EL (cell line): ENCODE measurements around the gene BUD31.
"Not testable (repeated sequence)": the region's sequence is repeated elsewhere in the genome, so short reads cannot be mapped to it uniquely, and the experiment has no call there.

Source experiments
- DNase-seq: peaks from one replicate; pipeline ENCODE4 v3.0.0-alpha.2; 2016

BUD31 gene

DNA sequence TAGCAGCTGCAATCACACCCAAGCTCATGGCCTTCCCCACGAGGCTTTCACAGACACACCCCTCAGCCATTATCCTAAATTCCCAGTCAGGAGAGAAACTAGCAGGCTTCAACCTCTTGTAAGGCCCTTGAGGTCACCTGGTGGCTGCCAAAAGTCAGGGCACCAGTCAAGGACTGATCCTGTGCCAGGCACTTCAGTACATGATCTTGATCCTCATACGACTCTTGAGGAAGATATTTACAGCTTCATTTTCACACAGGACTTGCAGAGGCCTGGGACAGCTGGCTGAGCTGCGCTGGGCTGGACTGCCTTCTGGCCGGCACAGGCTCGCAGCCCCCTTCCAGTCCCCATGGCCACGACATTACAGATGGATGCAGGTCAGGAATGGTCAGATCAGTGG lies 9.2 kb upstream of the BUD31 start:
- no peak for DNase-seq

DNA sequence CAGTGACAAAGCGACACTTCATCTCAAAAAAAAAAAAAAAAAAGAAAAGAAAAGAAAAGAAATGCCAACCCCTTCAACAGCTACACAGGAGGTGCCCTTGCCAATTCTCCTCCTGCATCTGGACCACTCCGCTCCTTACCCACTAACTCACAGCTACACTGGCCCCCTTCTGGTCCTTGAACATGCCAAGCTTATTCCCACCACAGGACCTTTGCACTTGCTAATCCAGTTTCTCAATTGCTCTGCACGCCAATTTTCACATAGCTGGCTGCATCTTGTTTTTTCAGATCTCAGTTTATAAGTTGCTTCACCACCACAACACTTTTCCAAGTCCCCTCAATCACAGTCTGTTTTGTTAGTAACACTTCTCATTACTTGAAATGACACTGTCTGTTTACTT lies 5.9 kb upstream of the BUD31 start:
- no peak for DNase-seq

- no peak for DNase-seq
These were observed 5.0 kb upstream of the BUD31 start for GRCh38 chr7:99403764-99404163.

DNA sequence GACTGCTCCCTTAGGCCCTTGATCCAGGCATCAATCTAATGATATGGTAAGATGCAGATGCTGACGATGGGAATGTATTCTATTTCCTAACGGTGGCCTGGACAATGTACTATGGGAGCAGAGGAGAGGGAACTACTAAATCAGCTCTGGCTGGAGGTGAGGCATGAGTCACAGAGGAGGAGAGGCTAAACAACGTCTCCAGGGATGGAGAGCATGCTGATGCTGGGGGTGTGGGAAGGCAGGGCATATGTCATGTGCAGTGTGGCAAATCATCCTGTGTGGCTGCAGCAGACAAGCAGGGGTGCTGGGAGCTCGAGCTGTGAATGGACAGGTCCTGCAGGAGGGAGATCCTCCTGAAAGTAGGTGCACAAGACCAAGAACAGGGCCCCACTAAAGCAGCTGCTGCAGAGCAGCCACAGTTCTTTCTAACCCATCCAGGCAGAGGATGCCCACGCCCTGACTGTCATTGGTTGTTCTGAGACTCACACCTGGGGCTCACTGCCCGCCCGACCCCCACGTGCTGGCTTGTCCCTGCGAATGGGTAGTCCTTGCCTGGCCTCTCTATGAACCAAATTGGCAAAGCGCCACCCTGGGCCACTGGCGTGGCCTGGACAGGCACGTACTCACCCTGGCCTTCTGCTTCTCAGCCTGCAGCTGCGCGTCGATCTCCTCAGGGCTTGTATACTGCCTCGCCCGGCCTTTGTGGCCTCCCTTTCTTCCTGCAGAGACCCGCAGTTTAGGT lies 4.4 kb upstream of the BUD31 start:
- DNase-seq: no peak

- DNase-seq: no peak
These were observed 3.8 kb upstream of the BUD31 start for GRCh38 chr7:99404977-99405320.

DNA sequence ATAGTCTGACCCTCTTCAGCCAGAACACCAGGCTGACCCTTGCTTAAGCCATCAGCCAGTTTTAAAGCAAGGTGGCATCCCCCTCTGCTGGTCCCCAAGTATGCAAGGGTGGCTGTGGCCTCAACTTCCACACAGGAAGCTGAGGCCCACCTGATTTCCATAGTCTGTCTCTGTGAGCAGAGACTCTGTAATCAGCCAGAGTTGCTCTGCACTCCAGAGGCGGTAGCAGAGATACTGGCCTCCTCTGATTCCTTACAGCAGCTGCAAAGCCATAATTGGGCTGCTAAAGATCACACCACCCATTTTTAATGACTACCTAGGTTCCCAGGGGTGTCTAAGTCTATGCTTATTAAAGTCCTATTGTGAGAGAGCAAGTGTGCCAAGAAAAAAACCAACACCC lies 2.2 kb upstream of the BUD31 start:
- no peak for DNase-seq

- peak; percentile 81 for DNase-seq
These were observed 844 bp upstream of the BUD31 start for GRCh38 chr7:99407872-99408378.

DNA sequence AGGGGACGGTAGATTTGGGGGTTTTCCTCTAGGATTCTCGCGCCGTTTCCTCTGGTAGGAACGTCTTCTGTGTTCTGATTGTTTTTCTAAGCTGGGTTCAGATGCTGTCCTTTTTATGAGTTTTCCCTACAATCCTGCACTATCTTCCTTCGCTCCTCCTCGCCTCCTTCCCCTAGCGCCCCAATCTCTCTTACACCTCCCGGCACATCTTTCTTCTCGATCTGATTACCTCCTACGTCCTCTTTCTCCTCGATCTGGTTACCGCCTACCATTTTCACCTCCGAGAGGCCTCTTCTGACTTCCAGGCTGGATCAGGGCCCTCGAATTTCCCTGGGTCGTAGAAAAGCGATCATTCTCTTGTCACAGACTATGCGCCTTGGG lies 413 bp downstream of the BUD31 start:
- DNase-seq: no peak

DNA sequence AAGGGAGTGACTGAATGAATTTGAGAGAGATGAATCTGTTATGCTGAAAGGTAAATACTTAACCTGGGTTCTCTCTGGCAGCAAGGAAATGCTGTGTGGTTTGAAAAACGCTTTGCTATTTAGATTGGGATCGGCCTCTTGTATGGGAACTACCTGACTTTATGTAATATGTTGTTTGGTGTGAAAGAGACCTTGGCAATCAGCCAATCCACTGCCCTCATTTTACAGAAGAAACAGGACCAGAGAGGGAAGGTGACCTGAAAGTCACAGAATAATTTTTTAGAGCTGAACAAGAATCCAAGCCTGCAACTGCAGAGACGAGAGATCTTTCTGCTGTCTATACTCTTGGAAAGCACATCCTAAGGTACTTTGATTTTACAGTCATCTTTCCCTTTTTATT lies 1.0 kb downstream of the BUD31 start:
- DNase-seq: no peak

GRCh38 chr7:99410635-99411034 lies 1.9 kb downstream of the BUD31 start:
- no peak for DNase-seq

DNA sequence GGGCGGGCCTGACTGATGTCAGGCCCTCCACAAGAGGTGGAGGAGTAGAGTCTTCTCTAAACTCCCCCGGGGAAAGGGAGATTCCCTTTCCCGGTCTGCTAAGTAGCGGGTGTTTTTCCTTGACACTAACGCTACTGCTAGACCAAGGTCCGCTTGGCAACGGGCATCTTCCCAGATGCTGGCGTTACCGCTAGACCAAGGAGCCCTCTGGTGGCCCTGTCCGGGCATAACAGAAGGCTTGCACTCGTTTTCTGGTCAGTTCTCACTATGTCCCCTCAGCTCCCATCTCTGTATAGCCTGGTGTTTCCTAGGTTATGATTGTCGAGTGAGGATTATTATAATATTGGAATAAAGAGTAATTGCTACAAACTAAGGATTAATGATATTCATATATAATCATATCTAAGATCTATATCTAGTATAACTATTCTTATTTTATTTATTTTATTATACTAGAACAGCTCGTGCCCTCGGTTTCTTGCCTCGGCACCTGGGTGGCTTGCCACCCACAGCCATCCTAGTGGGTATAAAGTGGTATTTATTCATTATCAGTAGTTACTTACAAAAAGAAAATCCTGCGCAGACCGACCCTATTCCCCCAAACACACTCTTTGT lies 6.9 kb downstream of the BUD31 start:
- DNase-seq: peak; percentile 61

- no peak for DNase-seq
These were observed 9.5 kb downstream of the BUD31 start for GRCh38 chr7:99418260-99418659.

DNA sequence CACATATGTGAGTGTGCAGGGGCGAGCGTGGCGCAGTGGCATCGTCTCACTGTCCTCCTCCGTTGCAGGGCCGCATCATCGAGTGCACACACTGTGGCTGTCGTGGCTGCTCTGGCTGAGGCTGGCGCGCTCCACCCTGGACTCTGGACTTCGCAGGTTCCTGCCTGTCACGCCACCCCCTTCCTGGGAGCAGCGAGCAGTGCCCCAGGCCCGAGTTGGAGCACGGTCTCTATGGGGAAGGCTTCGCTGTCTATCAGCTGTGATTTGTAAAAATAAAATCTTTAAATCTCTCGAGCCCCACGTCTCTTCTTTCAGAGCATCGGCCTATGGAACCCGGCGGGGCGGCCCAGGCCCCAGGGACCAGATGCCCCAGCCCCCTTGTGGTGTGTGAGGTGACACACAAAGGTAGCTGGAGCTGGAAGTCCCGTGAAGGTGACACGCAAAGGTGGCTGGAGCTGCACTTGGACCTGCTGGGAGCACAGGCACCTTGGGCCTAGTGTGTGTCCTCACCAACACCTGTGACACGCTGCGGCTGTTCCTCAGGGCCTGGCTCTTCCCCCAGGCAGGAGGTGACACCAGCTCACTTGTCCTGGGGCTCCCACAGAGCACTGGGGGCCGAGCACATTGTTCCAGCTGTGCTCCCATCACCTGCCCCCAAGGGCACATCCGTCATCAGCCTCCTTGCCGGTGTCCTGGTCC lies 10.7 kb downstream of the BUD31 start:
- no peak for DNase-seq

GRCh38 chr7:99420213-99420612 lies 11.4 kb downstream of the BUD31 start:
- no peak for DNase-seq

GRCh38 chr7:99420986-99421385 lies 12.2 kb downstream of the BUD31 start:
- DNase-seq: no peak

DNA sequence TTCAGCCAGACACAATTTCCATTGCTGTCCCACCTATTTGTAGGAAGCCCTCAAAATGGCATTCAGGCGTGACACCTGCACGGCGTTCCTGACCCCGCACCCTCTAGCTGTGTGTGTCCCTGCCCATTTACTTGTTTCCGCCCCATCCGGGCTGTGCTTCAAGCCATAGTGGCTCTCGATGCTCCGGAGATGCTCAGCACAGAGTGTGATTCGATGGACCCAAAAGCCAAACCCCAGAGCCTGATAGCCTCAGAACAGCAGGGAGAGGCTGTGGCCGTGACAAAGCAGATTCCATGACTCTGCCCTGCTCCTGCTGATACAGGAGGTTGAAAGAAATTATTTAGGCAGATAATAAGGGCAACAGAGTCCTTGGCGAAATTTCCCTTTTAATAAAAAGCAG lies 13.4 kb downstream of the BUD31 start:
- no peak for DNase-seq

DNA sequence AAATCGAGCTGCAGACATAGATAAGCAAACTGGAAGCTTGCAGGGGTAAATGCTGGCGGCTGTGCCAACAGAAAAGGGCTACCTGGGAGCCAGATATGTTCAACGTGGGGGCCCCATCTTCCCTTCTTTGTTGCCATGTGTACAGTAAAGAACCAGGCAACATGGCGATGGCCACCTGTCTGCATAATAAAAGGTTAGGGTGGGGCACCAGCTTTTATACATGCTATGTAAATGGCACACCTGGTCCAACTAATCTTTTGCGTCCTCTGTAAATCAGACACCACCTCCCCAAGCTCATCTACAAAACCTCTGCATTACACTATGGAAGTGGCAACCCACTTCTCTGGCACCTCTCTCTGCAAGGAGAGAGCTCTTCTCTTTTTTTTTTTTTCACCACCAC lies 13.9 kb downstream of the BUD31 start:
- DNase-seq: no peak

- no peak for DNase-seq
These were observed 16.4 kb downstream of the BUD31 start for GRCh38 chr7:99424932-99425730.

GRCh38 chr7:99428972-99429566 lies 20.3 kb downstream of the BUD31 start:
- DNase-seq: no peak

- no peak for DNase-seq
These were observed 21.0 kb downstream of the BUD31 start for GRCh38 chr7:99429756-99430155.

DNA sequence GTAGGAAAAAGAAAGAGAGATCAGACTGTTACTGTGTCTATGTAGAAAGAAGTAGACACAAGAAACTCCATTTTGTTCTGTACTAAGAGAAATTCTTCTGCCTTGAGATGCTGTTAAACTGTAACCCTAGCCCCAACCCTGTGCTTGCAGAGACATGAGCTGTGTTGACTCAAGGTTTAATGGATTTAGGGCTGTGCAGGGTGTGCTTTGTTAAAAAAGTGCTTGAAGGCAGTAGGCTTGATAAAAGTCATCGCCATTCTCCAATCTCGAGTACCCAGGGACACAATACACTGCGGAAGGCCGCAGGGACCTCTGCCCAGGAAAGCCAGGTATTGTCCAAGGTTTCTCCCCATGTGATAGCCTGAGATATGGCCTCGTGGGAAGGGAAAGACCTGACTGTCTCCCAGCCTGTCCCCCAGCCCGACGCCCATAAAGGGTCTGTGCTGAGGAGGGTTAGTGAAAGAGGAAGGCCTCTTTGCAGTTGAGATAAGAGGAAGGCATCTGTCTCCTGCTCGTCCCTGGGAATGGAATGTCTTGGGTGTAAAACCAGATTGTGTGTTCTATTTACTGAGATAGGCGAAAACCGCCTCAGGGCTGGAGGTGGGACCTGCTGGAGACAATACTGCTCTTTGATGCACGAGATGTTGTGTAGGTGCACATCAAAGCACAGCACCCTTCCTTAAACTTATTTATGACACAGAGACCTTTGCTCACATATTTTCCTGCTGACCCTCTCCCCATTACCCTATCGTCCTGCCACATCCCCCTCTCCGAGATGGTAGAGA lies 23.2 kb downstream of the BUD31 start:
- DNase-seq: not testable (repeated sequence)

- no peak for DNase-seq
These were observed 24.4 kb downstream of the BUD31 start for GRCh38 chr7:99433158-99433557.
